ENCODE measurements around the gene TOX4. TPM values are rescaled to one million over a fixed set of nuclear protein-coding genes. Genes with fewer than 3 reads are reported as not detected.

TOX4 gene
- total RNA-seq, 1 experiment from 2014 or later = 26.8 TPM

DNA sequence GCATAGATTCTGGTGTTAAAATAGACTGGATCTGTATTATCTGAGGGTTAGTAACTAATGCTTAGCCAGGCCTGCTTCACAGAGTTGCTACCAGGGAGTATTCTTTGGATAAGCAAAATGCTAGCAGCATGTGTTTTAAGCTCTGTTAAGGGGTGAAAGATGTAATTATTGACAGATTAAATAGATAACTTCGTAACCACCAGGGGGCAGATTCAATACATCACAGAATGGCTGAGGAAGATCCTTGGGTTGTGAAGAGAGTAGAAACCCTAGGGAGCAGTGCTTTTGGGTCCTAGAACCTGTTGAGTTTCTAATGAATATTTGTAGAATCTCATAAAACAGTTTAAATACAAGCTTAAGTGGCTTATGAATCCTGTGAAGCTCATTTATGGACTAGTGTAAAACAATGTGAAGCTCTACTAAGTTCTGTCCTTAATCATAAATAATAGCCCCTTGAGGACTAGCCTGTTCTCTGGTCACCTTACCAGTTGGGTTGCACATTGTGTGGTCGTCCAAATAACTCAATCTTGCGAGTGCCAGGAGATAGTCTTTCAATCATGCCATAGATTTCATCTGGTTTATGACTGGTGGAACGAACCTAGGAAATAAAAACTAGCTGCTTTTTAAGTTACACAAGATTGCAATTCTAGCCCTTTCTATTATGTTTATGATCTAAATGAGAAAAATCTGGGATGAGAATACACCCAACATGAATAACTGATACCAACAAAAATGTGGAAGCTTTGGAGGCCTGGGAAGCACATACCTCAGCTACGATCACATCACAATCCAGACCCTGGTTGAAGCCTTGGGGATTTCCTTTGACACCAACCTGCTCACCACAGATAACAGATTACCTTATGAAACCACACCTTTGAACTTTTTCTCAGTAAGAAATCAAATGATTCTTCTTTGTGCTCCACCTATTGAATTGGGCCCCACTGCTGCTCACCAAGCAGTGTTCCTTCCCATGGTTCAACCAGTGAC lies 21.8 kb downstream of the TOX4 start:
- DNase-seq (ENCODE audit: extremely low read depth, low read depth) = peak; percentile 43

DNA sequence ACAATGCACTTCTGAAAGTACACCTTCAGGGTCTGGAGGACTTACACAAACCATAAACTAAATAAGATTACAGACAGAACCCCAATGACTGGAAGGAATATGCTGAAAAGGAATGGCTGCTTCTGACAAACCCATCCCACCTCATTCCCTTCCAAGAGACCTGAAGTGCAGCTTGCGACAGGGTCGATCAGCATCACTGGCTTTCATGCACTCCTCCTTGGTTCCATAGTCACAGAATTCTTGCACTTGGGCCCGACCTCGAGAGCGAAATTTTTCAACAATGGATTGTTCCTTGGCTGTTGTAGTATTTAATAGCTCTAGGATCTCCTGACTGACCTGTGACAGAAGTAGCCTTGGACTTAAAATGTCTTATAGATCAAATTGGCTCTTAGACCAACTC lies 24.6 kb downstream of the TOX4 start:
- no peak for DNase-seq (ENCODE audit: extremely low read depth, low read depth)

DNA sequence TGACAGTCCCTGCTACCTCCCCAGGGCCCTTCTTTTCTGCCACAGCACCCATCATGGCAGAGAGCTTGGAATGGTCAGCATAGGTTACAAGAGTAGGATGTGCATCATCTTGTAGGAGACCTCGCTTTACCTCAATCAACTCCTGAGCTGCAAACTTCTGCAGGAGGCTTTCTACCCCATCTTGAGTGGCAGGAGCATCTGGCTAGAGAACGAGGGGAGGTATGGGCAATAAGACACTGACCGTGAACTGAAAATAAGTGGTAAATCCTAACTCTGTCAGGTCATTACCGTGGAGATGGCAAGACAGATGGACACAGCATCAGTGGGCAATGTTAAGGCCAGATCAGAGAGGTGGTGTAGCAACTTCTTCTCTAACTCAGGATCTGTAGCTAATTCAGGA lies 26.4 kb downstream of the TOX4 start:
- no peak for DNase-seq (ENCODE audit: extremely low read depth, low read depth)

DNA sequence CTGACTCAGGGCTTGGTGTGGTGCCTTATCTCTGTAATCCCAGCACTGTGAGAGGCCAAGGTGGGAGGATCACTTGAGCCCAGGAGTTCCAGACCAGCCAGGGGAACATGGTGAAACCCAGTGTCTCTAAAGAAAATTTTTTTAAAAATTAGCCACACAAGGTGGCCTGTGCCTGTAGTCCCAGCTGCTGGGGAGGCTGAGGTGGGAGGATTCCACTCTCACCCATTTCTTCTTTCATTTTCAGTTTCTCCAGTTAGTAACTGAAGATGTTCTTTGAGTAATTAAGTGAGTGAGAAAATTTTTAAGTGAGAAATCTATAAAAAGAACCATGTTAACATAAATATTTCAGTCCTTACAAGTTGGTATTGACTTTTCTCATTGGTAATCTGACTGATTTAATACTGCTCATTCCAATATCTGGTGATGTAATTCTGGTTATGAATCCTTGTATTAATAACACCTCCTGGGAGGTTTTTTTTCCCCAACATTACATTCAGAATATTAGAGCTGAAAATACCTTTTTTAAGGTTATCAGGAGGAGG lies 28.1 kb downstream of the TOX4 start:
- DNase-seq (ENCODE audit: extremely low read depth, low read depth) = no peak

DNA sequence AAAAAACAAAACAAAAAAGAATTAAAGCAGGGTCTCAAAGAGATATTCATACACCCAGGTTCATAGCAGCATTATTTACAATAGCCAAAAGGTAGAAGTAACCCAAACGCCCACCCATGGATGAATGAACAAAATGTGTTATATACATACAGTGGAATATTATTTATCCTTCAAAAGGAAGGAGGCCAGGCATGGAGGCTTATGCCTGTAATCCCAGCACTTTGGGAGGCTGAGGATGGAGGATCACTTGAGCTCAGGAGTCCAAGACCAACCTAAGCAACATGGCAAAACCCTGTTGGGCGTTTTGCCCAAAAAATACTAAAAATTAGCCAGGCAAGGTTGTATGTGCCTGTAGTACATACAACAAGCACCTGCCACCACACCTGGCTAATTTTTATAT lies 29.6 kb downstream of the TOX4 start:
- no peak for DNase-seq (ENCODE audit: extremely low read depth, low read depth)

DNA sequence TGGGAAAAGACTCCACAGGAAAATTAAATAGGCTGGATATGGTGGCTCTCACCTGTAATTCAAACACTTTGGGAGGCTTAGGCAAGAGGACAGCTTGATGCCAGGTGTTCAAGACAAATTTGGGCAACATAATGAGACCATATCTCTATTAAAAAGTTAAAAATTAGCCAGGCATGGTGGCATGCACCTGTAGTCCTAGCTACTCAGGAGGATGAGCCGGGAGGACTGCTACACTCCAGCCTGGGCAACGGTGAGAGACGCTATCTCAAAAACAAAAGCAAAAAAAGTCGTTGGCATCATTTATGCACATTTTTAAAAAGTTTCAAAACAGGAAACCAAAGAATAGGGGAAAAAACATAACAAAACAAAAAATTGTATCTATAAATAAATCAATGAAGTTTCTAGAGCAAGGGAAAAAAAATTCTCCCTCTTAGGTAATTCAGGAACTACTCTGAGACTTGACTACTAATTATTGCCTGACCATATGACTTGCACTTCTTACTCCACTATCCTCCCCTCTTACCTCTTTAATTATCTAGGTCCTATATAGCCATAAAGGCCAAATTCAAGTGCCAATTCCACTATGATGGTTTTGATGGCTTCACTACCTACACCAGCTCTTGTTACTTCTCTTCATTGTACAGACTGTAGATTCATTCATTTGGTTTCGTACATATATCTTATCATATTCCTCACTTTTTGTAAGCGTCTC lies 32.6 kb downstream of the TOX4 start:
- no peak for DNase-seq (ENCODE audit: extremely low read depth, low read depth)

DNA sequence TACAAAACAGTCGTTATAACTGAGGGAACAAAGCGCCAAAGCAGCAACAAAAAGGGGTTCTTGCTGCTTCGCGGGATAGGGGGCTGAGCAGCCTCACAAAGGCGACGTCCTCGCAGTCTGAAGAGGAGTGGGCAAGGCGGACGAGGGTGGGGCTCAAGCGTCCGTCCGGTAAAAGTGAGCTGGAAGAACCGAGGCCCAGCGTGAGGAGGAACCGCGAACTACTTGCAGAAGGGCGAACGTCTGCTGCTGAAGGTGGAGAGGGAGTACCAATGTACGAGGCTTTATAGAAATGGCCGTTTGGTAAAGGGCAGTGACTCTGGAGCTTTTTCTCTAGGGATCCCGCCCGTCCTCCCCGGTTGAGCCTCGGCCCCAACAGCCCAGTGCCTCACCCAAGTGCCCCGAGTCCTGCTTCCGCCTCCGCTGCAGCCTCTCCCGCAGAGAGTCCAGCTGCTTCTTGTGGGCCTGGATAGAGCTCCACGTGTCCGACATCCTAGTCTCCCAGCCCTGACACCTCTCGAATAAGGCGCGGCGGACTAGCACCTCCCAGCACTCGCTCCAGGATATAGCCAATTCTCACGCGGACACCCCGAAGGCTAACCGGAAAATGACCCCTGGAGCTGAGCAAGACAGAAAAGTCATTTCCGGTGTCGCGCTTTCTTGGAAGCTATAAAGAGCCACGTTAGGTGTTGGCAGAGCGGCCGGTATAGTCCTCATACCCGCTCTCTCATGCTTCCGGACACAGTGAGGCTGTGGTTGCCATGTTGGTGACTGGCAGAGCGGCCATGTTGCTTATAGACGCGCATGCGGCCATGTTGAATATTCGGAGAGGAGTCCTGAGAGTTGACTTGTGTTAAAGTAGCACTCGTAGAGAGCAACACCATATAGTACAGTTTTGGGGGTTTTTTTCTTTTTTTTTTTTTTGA lies 34.0 kb downstream of the TOX4 start, which contains the start of gene METTL3:
Gene METTL3 (minus strand): TSS at position 606 of the 923 bp plus-strand sequence. CDS start 117 bp downstream, at position 489.
- peak; percentile 99 for DNase-seq (ENCODE audit: extremely low read depth, low read depth)

DNA sequence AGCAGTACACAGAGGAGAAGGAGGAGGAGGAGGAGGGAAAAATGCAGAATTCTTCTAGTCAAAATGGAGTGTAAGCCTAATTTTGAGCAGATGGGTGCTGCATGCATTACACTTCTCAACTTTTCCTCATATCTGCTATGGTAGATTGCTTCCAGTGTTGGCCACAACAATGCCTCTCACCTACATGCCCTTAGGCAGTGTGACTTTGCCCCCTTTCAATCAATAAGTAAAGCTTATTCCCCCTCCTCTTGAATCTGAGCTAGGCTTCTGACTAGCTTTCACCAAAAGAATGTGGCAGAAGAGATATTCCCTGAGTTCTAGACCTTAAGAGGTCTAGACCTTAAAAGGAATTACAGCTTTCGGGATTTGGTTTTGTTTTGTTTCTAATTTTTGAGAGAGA lies 37.3 kb downstream of the TOX4 start:
- no peak for DNase-seq (ENCODE audit: extremely low read depth, low read depth)

DNA sequence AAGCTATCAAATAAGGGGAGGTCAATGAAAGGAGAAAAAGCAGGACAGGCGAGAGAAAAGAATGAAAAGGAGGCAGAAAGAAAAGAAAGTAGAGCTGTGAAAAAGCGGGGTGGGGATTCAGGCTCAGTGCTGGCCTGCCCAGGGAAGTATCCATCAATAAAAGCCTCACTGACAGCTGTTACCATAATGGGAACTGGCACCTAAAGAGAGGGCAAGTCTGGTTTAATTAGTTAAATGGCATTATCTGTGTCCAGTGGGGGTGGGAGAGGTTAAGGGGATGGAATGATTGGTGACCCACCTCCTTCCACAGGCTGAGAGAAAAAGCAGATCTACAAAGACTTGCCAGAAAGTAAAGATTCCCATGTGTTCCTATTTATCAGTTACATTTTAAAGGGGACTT lies 41.7 kb downstream of the TOX4 start:
- no peak for DNase-seq (ENCODE audit: extremely low read depth, low read depth)

DNA sequence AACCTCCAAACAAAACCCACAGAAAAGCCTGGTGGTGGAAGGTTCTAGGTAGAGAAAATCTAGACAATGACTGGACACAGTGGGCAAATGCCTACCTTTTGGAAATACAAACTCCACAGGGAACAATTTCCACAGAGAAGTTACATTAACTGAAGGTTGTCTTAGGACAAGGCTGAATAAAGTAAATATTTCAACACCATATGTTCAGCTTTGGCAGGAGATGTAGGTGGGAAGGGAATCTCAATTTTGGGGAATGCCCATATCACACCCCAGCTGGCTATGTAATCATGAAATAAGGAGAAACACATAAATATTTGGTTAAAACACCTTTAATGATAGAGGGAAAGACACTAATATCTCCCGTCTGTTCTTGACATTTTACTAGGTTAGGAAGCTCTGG lies 43.8 kb downstream of the TOX4 start:
- DNase-seq (ENCODE audit: extremely low read depth, low read depth) = no peak

DNA sequence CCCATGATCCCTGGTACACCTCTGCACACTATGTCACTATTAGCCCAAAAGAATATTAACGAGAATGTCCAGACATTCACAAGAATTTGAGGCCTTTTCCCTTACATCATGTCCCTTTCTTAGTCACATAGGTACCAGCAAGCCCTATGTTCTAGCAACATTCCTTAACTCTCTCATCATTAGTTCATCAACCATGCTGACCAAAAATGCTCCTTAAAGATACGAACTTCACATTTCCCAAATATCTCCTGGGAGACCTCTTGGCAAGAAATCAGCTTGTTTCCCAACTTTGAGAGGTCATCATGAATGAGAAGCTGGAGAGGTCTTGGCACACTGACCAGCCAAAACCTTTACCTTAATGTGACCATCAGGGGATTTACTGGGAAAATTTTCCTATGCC lies 44.5 kb downstream of the TOX4 start:
- no peak for DNase-seq (ENCODE audit: extremely low read depth, low read depth)

DNA sequence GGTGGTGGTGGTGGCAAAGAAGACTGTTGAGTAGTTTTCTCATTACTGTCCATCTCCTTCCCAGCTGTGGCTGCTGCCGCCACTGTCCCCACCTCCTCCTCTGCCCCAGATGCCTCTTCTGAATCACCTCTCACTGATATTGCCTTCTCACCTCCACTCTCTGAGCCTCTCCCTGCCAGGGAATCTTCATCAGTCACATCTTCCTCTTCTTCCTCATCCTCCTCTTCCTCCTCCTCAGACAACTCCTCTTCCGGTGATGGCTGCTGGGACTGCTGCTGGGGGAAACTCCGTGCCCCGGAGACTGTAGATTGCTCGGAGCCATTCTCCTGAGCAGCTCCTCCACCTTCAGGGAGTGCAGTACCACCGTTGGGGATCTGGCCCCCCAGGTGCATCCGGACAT lies 46.2 kb downstream of the TOX4 start:
- DNase-seq (ENCODE audit: extremely low read depth, low read depth) = no peak

DNA sequence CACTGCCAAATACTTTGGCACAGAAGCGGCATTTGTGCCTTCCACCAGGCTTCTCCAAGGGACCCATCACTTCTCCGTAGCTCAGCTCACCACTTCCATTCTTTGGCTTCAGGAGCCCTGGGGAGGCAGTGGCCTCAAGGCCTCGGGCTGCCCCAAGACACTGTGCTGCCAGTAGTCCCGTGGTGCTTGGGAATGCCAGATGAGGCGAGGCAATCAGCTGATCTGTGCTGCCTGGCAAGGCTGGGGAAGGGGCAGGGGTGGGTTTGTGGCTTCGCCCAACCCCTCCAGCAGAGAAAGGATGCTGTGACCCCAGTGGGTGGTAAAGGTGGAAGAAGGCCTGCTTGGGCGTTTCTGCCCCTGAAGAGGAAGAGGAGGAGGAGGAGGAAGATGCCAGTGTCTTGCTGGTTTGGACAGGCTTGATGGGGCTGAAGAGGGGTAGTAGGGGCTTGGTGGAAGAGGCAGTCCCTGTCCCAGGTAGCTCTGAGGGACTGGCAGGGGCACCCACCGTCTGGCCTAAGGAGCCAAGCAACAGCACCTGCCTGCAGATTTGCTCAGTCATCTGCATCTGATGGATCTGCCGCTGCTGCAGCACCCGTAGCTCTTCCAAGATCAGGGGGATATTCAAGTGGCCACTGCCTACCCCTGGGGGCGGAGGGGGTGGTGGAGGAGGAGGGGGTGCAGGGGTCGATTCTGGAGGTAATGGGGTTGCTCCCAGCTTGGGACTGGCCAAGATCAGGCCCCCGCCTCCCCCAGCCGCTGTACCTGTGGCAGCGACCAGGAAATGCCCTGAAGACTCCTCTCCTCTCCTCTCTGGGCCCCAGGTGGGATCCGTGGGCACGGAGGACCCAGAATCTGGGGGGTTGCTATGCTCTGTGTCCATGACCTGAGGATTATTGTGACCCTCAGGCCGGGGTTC lies 47.8 kb downstream of the TOX4 start:
- DNase-seq (ENCODE audit: extremely low read depth, low read depth) = no peak

DNA sequence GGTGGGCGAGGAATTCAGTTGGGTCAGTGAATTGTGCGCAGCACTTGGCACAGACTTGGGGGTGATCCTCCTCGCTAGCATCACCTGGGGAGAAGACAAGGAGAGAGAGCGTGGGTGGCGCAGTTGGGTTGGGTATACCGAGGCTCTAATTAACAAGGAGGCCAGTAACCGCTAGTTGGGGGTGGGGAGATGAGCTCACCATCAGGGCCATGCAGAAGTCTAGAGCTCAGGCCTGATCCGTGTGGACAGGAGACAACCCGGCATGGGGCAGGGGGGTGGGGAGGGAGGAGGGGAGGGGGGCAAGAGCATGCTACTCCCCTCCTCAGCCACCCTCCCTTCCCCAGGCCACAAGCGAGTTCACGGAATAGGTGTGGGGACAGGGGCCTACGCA lies 48.6 kb downstream of the TOX4 start:
- no peak for DNase-seq (ENCODE audit: extremely low read depth, low read depth)

DNA sequence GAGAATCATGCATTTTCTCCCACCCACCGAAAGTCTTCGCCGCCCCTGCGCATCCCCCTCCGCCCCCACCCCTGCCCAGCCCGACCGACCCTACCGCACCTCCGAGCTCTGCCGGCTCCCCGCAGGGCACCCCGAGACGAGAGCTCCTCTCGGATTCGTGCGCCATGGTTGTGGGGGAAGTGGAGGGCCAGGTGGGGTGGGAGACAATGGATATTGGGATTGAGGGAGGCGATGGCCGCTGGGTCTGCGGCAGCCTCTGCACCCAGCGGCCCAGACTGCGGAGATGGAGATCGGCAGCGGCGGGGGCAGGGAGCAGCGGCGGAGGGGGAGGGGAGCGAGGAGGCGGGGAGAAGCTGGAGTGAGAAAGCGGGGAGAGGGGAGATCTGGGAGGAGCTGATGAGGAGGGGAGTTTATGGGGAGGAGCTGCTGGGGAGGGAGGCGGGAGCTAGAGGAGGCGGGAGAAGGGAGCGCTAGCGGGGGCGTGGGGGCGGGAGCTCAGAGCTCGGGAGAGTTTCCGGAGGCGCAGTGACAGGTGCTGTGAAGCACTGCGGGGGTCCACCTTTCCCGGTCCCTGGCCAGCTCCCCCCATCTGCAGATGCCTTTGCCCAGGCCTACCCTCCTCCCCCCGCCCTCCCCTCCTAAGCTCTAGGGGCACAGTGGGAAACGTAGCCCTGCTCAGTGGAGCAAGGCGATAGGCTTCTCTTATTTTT lies 49.1 kb downstream of the TOX4 start, which contains the start of gene SALL2:
Gene SALL2 (minus strand): TSS at position 385 of the 710 bp plus-strand sequence. CDS start 219 bp downstream, at position 166.
- DNase-seq (ENCODE audit: extremely low read depth, low read depth) = no peak

DNA sequence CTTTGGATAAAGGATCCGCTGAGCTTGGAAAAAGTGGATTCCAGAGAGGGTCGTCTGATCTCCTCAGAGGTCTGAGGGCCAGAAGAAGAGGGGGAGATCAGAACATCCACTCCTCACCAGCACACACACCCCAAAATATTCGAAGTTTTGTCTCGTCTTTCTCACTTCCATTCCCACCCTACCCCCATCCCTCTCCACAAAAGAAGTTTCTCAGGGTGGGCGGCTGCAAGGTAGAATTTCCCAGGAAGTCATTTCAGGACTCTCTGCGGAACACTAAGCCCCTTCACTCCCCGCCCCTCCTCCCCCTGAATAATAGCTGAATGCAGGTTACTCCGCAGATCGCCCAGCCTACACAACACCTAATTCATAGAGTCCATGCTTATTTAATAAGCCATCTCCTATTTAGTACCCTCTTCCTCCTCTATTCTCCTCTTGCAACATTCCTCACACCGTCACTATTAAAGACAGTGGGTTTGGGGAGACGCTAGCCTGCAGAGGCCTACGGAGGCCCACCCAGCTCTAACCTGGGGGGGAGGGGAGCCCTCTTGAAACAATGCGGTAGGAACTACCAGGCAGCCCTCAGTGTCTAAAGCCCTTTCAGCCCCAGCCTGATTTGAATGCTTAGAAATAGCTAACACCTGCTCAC lies 49.8 kb downstream of the TOX4 start:
- no peak for DNase-seq (ENCODE audit: extremely low read depth, low read depth)

DNA sequence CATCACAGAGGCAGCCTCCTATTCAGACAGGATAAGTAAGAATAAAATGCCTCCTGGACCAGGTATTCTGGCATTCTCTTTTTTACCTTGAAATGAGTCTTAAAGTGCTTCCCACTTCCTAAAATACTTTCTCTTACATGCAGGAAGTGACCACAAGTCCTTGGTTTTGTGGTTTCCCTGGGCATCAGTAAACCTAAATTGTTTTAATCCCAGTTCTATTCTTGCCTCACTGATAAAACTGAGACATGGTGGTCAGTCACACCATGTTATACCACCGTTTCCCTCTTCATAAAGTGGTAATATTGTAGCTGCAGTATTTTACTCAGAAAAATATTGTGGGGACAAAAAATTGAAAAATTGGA lies 50.3 kb downstream of the TOX4 start:
- no peak for DNase-seq (ENCODE audit: extremely low read depth, low read depth)

All from NCI-H460 (cell line).